Activated T-cell treated with anti-CD3 and anti-CD28 coated beads, Interleukin-2, amount 50 U/mL, for 24 hours (primary cell): ENCODE results near the gene FCER2.

ENCODE experiments used
- DNase-seq: peaks from one replicate; pipeline ENCODE4 v3.0.0-alpha.2; 2020
- H3K27ac Mint-ChIP-seq: 2 replicates; pipeline ENCODE4 v1.8.0; 2020; ENCODE audit warnings: mild to moderate bottlenecking, mixed read lengths
- H3K27me3 Mint-ChIP-seq: 2 replicates; pipeline ENCODE4 v1.8.0; 2020; ENCODE audit warnings: mixed read lengths
- H3K36me3 Mint-ChIP-seq: 2 replicates; pipeline ENCODE4 v1.8.0; 2020; ENCODE audit warnings: low read depth, mixed read lengths
- H3K4me1 Mint-ChIP-seq: 2 replicates; pipeline ENCODE4 v1.8.0; 2020; ENCODE audit warnings: low read depth, mixed read lengths
- H3K4me3 Mint-ChIP-seq: 2 replicates; pipeline ENCODE4 v1.8.0; 2020; ENCODE audit warnings: mild to moderate bottlenecking, moderate library complexity, mixed read lengths
- H3K9me3 Mint-ChIP-seq: 2 replicates; pipeline ENCODE4 v1.8.0; 2020; ENCODE audit warnings: mixed read lengths

The FCER2 gene

GRCh38 chr19:7662657-7663056, 39.3 kb downstream of the FCER2 start:
- Mint-ChIP-seq H3K27ac (no peak overlapping the region), H3K9me3 (no peaks in the 10 kb centered on the region), H3K4me1 (peaks cover 9% of the 10 kb centered on the region), H3K4me3 (no peak overlapping the region), H3K27me3 (peaks cover 6% of the 10 kb centered on the region), H3K36me3 (no peaks in the 10 kb centered on the region)
- DNase-seq, result no peak

- DNase-seq, result no peak
- Mint-ChIP-seq H3K27ac (no peak overlapping the region), H3K36me3 (no peaks in the 10 kb centered on the region), H3K9me3 (no peaks in the 10 kb centered on the region), H3K4me1 (peaks cover 16% of the 10 kb centered on the region), H3K4me3 (no peak overlapping the region), H3K27me3 (peaks cover 2% of the 10 kb centered on the region)
These were observed 40.0 kb downstream of the FCER2 start for GRCh38 chr19:7661744-7662538.

- H3K27ac Mint-ChIP-seq, result peak overlapping the region; percentile 76
- peak; percentile 57 for DNase-seq
- no peaks in the 10 kb centered on the region for H3K27me3 Mint-ChIP-seq
- H3K4me1 Mint-ChIP-seq, result peaks cover 16% of the 10 kb centered on the region
- H3K9me3 Mint-ChIP-seq, result no peaks in the 10 kb centered on the region
- no peaks in the 10 kb centered on the region for H3K36me3 Mint-ChIP-seq
- peak overlapping the region; percentile 57 for H3K4me3 Mint-ChIP-seq
These were observed 43.7 kb downstream of the FCER2 start for GRCh38 chr19:7658219-7658686.

GRCh38 chr19:7657131-7657751, 44.7 kb downstream of the FCER2 start:
- no peak for DNase-seq

GRCh38 chr19:7655581-7655980, 46.4 kb downstream of the FCER2 start:
- H3K4me1 Mint-ChIP-seq, result peaks cover 25% of the 10 kb centered on the region
- no peak for DNase-seq
- no peaks in the 10 kb centered on the region for H3K36me3 Mint-ChIP-seq
- no peaks in the 10 kb centered on the region for H3K27me3 Mint-ChIP-seq
- no peak overlapping the region for H3K4me3 Mint-ChIP-seq
- no peak overlapping the region for H3K27ac Mint-ChIP-seq
- H3K9me3 Mint-ChIP-seq, result no peaks in the 10 kb centered on the region

More at GRCh38 chr19:7657131-7657751, 44.7 kb downstream of the FCER2 start:
- H3K9me3 Mint-ChIP-seq, result no peaks in the 10 kb centered on the region
- no peak overlapping the region for H3K4me3 Mint-ChIP-seq
- H3K36me3 Mint-ChIP-seq, result no peaks in the 10 kb centered on the region
- H3K27ac Mint-ChIP-seq, result peak overlapping the region; percentile 59
- H3K4me1 Mint-ChIP-seq, result peaks cover 22% of the 10 kb centered on the region
- no peaks in the 10 kb centered on the region for H3K27me3 Mint-ChIP-seq

GRCh38 chr19:7654401-7654800, 47.5 kb downstream of the FCER2 start:
- DNase-seq, result no peak
- H3K4me3 Mint-ChIP-seq, result no peak overlapping the region
- H3K27me3 Mint-ChIP-seq, result no peaks in the 10 kb centered on the region
- H3K4me1 Mint-ChIP-seq, result peaks cover 25% of the 10 kb centered on the region
- no peaks in the 10 kb centered on the region for H3K36me3 Mint-ChIP-seq
- H3K9me3 Mint-ChIP-seq, result no peaks in the 10 kb centered on the region
- no peak overlapping the region for H3K27ac Mint-ChIP-seq

- peaks cover 9% of the 10 kb centered on the region for H3K36me3 Mint-ChIP-seq
- no peak overlapping the region for H3K27ac Mint-ChIP-seq
- H3K9me3 Mint-ChIP-seq, result no peaks in the 10 kb centered on the region
- DNase-seq, result peak; percentile 90
- H3K4me3 Mint-ChIP-seq, result peak overlapping the region; percentile 54
- H3K27me3 Mint-ChIP-seq, result no peaks in the 10 kb centered on the region
- H3K4me1 Mint-ChIP-seq, result peaks cover 11% of the 10 kb centered on the region
These were observed 49.8 kb downstream of the FCER2 start for GRCh38 chr19:7652061-7652641.

- Mint-ChIP-seq H3K9me3 (no peaks in the 10 kb centered on the region), H3K36me3 (peaks cover 20% of the 10 kb centered on the region), H3K4me1 (peaks cover 9% of the 10 kb centered on the region), H3K4me3 (no peak overlapping the region), H3K27me3 (no peaks in the 10 kb centered on the region), H3K27ac (no peak overlapping the region)
- DNase-seq, result no peak
These were observed 51.8 kb downstream of the FCER2 start for GRCh38 chr19:7650148-7650547.

GRCh38 chr19:7648265-7649014, 53.5 kb downstream of the FCER2 start:
- no peaks in the 10 kb centered on the region for H3K9me3 Mint-ChIP-seq
- H3K27ac Mint-ChIP-seq, result no peak overlapping the region
- H3K36me3 Mint-ChIP-seq, result peaks cover 29% of the 10 kb centered on the region

GRCh38 chr19:7647156-7647555, 54.8 kb downstream of the FCER2 start:
- H3K4me3 Mint-ChIP-seq, result no peak overlapping the region
- H3K36me3 Mint-ChIP-seq, result peaks cover 34% of the 10 kb centered on the region
- H3K27ac Mint-ChIP-seq, result no peak overlapping the region
- DNase-seq, result no peak
- peaks cover 2% of the 10 kb centered on the region for H3K4me1 Mint-ChIP-seq
- H3K27me3 Mint-ChIP-seq, result no peaks in the 10 kb centered on the region
- no peaks in the 10 kb centered on the region for H3K9me3 Mint-ChIP-seq

More at GRCh38 chr19:7648265-7649014, 53.5 kb downstream of the FCER2 start:
- no peak for DNase-seq
- H3K4me3 Mint-ChIP-seq, result no peak overlapping the region
- H3K4me1 Mint-ChIP-seq, result peaks cover 9% of the 10 kb centered on the region
- no peaks in the 10 kb centered on the region for H3K27me3 Mint-ChIP-seq

GRCh38 chr19:7646426-7646700, 55.6 kb downstream of the FCER2 start:
- H3K27me3 Mint-ChIP-seq, result no peaks in the 10 kb centered on the region
- H3K4me1 Mint-ChIP-seq, result no peaks in the 10 kb centered on the region
- peaks cover 34% of the 10 kb centered on the region for H3K36me3 Mint-ChIP-seq
- no peak for DNase-seq
- H3K27ac Mint-ChIP-seq, result no peak overlapping the region
- no peak overlapping the region for H3K4me3 Mint-ChIP-seq
- H3K9me3 Mint-ChIP-seq, result no peaks in the 10 kb centered on the region

- Mint-ChIP-seq H3K27ac (no peak overlapping the region), H3K4me3 (no peak overlapping the region), H3K4me1 (no peaks in the 10 kb centered on the region), H3K36me3 (peaks cover 35% of the 10 kb centered on the region), H3K9me3 (no peaks in the 10 kb centered on the region), H3K27me3 (no peaks in the 10 kb centered on the region)
- no peak for DNase-seq
These were observed 56.1 kb downstream of the FCER2 start for GRCh38 chr19:7645656-7646425.

- no peak for DNase-seq
- Mint-ChIP-seq H3K9me3 (no peaks in the 10 kb centered on the region), H3K27ac (no peak overlapping the region), H3K4me1 (peaks cover under 1% of the 10 kb centered on the region), H3K27me3 (no peaks in the 10 kb centered on the region), H3K4me3 (no peak overlapping the region), H3K36me3 (peaks cover 41% of the 10 kb centered on the region)
These were observed 56.8 kb downstream of the FCER2 start for GRCh38 chr19:7645163-7645562.

GRCh38 chr19:7644550-7644877, 57.4 kb downstream of the FCER2 start:
- peaks cover 48% of the 10 kb centered on the region for H3K36me3 Mint-ChIP-seq
- H3K4me1 Mint-ChIP-seq, result peaks cover 7% of the 10 kb centered on the region
- no peak overlapping the region for H3K27ac Mint-ChIP-seq
- no peak overlapping the region for H3K4me3 Mint-ChIP-seq
- no peaks in the 10 kb centered on the region for H3K9me3 Mint-ChIP-seq
- H3K27me3 Mint-ChIP-seq, result no peaks in the 10 kb centered on the region
- DNase-seq, result no peak
